ENCODE results near the gene NDRG4.

Gene NDRG4

DNA sequence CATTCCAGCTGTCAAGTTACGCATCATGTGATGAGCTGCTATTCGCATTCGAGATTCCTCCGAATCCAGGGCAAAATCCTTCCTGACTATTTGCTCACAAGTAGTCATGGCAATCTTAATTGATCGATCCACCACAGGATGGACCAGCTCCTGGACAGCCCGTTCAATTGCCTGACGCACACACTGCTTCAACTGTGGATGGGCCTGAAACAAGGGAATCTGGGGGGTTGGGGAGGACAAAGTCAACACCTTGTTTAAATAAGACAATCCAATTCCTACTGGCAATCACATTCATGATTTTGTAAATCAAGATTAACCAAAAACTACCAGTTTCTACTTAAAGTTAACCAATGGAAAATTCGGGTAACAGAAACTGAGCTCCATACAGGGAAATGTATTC, 43.7 kb downstream of the NDRG4 start:
- no peaks in the 10 kb centered on the region for H3K27me3 ChIP-seq (ENCODE audit: control insufficient read depth, insufficient read depth, low read length)
- no peak overlapping the region for H3K4me3 ChIP-seq (ENCODE audit: low read length)
- H3K9ac ChIP-seq (ENCODE audit: low read length), result no peak overlapping the region
- no peak overlapping the region for H3K27ac ChIP-seq (ENCODE audit: low read length)
- no peaks in the 10 kb centered on the region for H3K9me3 ChIP-seq (ENCODE audit: control insufficient read depth, low read depth, low read length)
- H3K4me1 ChIP-seq (ENCODE audit: control insufficient read depth, low read depth, low read length), result no peaks in the 10 kb centered on the region
- peaks cover 97% of the 10 kb centered on the region for H3K36me3 ChIP-seq (ENCODE audit: control insufficient read depth, low read depth, low read length)

DNA sequence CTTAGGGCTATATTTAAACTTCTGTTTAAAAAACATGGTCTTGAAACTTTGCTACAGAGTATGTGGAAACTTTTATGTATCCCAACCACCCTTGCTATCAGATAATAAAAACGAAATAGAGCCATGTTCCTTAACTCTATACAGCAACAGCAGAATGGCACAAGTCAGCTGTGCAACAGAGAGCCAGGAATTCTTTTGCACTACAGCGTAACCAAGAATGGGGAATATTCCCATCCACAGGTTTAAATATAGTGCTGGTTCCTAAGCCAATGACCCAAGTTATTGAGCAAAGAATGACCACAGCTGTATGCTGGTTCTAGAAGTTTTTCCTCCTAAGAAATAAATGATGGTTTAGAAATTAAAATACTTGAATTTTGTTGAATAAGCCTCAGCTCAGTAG, 48.4 kb downstream of the NDRG4 start:
- Histone ChIP-seq H3K4me1 (ENCODE audit: control insufficient read depth, low read depth, low read length) (no peaks in the 10 kb centered on the region), H3K9me3 (ENCODE audit: control insufficient read depth, low read depth, low read length) (no peaks in the 10 kb centered on the region), H3K9ac (ENCODE audit: low read length) (no peak overlapping the region), H3K27me3 (ENCODE audit: control insufficient read depth, insufficient read depth, low read length) (no peaks in the 10 kb centered on the region), H3K27ac (ENCODE audit: low read length) (no peak overlapping the region), H3K36me3 (ENCODE audit: control insufficient read depth, low read depth, low read length) (peaks cover 98% of the 10 kb centered on the region), H3K4me3 (ENCODE audit: low read length) (no peak overlapping the region)

DNA sequence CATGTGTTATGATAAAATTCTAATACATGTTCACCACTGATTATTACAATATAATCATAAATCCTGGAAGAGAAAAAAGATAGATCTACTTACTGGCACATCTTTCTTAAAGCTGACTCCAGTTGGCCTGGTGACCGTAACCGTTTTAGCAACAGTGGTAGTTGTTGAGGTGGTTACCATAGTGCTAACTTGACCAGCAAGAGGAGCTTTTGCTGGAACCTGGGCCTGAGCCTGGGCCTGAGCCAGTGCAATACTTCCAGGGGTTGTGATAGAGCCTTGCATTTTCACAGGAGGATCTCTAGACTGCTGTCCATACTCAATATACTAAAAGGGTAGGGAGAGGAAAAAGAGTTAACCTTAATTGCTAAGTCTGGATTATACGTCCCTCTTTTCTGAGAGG, 51.6 kb downstream of the NDRG4 start:
- Histone ChIP-seq H3K9ac (ENCODE audit: low read length) (no peak overlapping the region), H3K27me3 (ENCODE audit: control insufficient read depth, insufficient read depth, low read length) (no peaks in the 10 kb centered on the region), H3K4me1 (ENCODE audit: control insufficient read depth, low read depth, low read length) (no peaks in the 10 kb centered on the region), H3K9me3 (ENCODE audit: control insufficient read depth, low read depth, low read length) (no peaks in the 10 kb centered on the region), H3K4me3 (ENCODE audit: low read length) (no peak overlapping the region), H3K27ac (ENCODE audit: low read length) (no peak overlapping the region), H3K36me3 (ENCODE audit: control insufficient read depth, low read depth, low read length) (peaks cover 97% of the 10 kb centered on the region)

DNA sequence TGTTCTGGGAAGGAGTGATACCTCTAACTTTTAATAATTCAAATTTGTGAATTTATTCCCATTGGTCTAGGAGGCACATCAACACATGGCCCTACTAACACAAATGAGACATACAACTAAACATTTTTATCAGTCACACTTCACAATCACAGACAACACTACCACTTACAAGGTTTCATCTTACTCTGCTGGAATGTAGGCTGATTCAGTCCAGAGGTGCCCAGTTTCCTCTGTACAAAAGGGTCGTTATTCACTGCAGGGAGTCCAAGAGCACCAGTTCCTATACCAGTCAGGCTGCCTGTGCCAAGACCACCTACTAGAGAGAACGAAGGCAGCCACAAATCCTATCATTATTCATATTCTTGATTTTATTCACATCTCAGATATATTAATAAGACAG, 56.7 kb downstream of the NDRG4 start:
- Histone ChIP-seq H3K27me3 (ENCODE audit: control insufficient read depth, insufficient read depth, low read length) (no peaks in the 10 kb centered on the region), H3K4me3 (ENCODE audit: low read length) (no peak overlapping the region), H3K9ac (ENCODE audit: low read length) (no peak overlapping the region), H3K9me3 (ENCODE audit: control insufficient read depth, low read depth, low read length) (no peaks in the 10 kb centered on the region), H3K36me3 (ENCODE audit: control insufficient read depth, low read depth, low read length) (peaks cover 93% of the 10 kb centered on the region), H3K4me1 (ENCODE audit: control insufficient read depth, low read depth, low read length) (no peaks in the 10 kb centered on the region), H3K27ac (ENCODE audit: low read length) (no peak overlapping the region)
